ENCODE measurements around the gene DSG3.
"Not testable (repeated sequence)": the region's sequence is repeated elsewhere in the genome, so short reads cannot be mapped to it uniquely, and the experiment has no call there.

The DSG3 gene

DNA sequence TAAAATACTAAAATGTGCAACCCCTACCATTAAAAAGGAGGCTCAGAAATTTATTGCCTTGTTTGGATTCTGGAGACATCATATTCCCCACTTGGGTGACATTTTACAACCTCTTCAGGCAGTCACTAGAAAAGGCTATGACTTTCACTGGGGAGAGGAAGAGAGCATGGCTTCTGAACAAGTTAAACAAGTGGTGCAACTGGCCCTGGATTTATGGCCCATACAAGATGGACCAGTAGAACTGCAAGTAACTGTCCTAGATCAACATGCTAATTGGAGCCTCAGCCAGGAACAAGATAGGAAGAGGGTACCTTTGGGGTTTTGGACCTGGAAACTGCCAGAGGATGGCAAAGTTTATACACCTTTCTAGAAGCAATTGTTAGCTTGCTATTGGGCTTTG is 46.4 kb downstream of the DSG3 start:
- no peak for ATAC-seq

DNA sequence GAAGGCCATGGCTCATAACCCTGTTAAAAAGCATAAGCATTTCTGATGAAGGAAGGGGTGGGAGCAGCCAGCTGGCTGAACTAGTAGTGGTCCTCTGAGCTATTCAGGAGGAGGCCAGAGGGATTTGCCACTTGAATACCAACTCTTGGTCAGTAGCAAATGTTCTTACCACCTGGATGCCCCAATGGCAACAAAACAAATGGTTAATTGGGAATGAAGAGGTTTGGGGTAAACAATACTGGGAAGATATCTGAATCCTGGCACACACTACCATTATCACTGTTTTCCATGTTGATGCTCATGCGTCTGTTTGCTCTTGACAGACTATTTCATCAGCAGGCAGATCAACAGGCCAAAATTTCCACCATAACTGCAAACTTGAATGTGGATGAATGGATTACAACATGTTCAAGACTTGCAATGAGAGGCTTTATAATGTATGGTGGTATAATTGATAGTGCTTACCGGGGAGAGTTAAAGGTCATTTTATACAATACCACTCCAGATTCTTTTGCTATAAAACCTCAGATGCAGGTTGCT is 47.2 kb downstream of the DSG3 start:
- ATAC-seq = not testable (repeated sequence)

DNA sequence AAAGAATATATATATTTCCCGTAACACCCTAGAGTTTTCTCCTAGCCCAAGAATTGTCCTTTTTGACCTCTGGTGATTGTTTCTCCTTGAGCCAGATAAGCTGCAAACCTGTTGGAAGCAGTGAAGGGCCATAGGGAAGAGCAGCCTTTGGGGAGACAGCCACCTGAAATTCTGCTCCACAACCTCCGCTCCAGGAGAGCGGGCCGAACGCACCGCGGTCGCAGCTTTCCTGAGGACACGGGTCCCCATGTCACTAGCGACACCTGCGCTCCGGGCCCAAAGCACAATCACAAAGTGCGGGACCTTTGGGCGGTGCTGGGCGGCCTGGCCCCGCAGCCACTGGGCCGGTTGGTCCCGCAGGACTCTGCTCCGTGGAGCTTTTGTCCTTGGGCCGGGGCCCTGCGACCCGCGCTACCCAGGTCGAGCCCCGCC is 49.9 kb downstream of the DSG3 start:
- no peak for ATAC-seq

GRCh38 chr18:31497836-31498573 is 50.5 kb downstream of the DSG3 start, which contains the start of gene DSG2:
TSS of gene DSG2 (plus strand) at chr18:31498177. CDS start at chr18:31498252, 75 bp downstream.
- ATAC-seq = peak in 1 of 2 donors; percentile 21

GRCh38 chr18:31498574-31499524 is 51.3 kb downstream of the DSG3 start:
- ATAC-seq = no peak

DNA sequence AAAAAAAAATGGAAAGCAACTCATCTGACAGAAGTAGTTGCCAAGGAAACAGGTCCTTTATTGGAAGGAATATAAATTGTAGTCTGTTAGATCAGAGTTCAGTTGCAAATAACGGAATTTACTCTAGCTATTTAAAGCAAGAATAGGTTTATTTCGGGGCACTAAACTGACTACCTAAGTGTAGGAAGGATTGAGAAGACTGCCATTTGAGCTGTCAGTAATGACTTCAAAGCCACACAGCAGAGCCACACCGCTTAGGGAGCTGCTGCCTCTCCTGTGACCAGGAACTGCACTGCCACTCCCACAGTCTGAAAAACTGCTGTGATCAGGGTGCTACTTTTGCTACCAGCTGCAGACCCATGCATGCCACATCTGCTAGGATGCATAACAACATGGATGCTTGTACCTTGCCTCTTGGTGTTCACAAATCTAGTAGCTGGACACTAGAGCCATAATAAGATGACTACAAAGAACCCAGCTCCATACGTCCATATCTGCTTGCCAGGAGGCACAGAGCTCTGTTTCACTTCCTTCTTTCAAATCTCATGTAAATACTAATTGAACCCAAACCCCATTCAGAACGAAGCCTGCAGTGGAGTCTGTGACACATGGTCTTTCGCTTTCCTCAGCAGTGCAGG is 52.6 kb downstream of the DSG3 start:
- ATAC-seq = no peak

DNA sequence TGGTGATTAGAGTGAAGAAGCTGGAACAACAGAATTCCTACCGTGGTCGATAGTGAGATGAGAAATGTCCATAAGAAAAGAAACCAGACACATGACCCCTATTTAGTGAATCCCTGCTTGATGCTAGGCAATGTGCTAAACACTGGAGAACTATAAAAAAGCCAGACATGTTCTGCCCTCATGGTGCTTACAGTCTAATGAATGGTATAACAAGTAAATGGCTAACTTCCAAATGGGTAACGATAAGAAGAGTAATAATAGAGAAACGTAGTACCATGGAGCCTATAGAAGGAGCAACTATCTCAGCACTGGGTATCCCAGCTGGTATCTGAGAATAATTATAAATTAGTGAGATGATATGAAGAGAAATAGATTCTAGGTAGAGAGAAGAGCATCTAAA is 55.5 kb downstream of the DSG3 start:
- ATAC-seq = no peak

GRCh38 chr18:31504455-31505147 is 57.1 kb downstream of the DSG3 start:
- no peak for ATAC-seq

DNA sequence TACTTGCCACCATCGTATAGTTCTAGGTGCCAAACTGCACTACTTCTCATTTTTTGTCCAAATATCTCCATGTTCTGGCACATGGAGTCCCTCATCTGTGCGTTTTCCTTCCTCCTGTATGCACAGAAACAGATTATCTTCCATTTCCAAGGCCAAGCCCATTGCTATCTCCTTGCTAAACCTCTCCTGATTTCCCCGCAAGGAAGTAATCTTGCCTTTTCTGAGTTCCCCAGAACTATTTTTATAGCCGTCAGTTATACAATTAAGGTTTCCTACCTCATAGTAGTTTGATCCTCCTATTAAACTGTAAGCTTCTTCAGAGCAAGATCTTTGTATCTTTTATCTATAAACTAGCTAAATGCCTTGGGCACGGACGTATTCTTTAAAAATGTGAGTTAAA is 57.6 kb downstream of the DSG3 start:
- ATAC-seq = no peak

DNA sequence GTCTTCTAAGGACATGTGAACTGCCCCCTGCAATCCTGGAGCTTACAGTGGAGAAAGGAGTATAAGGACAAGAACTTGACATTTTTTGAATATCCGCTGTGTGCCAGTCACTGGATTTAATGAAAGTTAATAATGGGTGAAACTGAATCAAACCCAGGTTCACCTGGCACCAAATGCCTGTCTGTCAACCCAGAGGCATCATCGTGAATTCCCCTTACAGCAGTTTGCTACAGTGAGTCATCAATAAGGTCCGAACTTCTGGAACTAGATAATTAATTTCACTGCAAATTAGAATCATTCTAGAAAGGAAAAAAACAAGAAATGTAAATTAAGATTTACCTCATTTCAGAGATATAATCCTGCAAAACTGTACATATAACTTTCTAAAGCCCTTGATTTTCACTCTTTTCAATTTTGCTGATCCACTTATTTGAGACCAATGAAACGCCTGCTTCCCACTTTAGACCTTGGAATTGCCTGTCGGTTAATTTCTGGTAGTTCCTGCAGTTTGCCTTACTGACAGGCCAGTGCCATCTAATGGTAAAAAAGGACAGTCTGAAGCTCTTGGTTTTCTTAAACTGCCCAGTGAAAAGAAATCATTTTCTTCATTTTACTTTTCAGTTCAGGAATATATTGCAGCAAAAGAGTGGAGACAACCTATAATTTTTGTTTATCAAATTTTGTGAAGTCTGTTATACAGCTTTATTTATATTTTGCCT is 58.6 kb downstream of the DSG3 start:
- ATAC-seq = no peak

DNA sequence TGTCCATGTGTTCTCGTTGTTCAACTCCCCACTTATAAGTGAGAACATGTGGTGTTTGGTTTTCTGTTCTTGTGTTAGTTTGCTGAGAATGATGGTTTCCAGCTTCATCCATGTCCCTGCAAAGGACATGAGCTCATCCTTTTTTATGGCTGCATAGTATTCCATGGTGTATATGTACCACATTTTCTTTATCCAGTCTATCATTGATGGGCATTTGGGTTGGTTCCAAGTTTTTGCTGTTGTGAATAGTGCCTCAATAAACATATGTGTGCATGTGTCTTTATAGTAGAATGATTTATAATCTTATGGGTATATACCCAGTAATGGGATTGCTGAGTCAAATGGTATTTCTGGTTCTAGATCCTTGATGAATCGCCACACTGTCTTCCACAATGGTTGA is 59.6 kb downstream of the DSG3 start:
- not testable (repeated sequence) for ATAC-seq

DNA sequence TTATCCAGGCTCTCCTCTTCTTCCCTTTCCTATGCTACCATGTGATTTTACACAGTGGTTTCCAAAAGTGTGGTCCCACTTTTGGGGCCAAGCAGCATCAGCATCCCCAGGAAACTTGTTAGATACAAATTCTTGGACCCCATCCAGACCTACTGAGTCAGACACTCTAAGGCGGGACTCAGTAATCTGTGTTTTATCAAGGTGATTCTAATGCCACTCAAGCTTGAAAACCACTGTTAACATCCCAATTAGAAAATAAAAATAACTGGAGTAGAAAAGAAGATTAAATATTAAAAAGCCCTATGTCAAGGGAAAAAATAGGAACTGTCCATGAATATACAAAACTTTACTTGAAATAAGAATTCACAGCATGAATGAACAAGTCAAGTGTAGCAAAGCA is 61.2 kb downstream of the DSG3 start:
- no peak for ATAC-seq

DNA sequence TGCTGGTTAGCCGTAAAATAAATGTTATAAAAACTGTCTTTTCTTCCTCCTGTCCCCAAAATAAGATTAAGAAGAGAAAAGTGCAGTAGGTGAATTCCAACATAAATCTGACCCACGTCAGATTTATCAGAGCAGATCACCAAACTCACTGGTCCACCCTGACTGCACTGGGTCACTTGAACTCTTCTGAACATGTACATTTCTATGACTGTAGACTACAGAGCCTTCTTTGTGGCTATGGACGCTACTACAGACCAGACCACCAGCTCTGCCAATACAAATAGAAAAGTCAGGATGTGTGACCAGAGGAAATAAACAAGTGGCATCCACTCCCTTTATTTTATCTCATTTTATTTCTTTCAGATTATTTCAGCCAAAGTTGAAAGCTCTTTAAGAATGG is 62.0 kb downstream of the DSG3 start:
- ATAC-seq = no peak

DNA sequence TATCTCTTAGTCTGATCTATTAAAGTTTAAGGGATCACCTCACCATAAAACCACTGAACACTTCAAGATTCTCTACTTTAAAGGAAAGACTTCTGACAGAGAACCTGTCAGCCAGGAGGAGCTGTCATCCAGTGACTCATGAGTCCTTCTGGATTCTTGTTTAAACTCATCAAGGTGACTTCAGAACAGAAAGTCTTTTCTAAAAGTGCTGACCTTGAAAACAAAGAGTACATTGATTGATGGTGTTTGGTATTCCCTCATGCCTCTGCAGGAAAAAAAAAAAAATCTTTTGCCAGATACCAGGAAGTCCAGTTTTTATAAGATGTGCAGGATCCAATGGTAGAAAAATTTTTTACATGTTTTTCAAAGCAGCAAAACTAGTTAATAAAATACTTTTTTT is 62.8 kb downstream of the DSG3 start:
- ATAC-seq = no peak

GRCh38 chr18:31511098-31511497 is 63.6 kb downstream of the DSG3 start:
- no peak for ATAC-seq

- ATAC-seq = no peak
Measured at GRCh38 chr18:31512203-31512764, 64.7 kb downstream of the DSG3 start.

DNA sequence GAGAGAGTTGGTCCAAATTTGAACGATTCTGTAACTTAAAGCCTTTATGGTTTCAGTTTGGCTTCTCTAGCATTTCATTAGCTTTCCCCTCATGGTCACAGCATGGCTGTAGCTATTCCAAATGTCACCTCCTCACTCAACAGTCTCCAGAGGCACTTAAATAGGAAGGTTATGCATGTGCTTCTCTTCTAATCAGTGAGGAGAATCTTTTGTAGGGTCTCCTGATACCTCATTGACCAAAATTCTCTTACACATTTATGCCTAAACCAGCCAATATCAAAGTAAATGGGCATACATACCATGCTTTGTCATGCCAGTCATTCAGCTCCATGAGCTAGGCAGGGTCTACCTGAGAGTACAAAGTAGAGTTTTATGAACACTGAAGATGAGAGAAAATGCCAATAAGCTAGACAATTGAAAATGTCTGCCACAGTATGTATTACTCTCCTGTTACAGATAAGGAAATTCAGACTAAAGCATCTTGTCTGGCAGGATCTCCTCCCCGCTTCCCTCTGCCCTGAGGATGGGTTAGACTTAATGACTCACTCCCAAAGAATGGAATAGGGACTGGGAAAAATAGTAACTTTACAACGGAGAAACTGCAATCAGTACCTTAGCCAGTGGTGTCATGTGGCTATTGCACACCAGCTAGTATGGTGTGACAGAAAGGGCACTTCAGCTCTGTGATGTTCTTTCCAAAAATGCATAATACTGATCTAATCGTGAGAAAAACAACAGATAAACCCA is 65.8 kb downstream of the DSG3 start:
- no peak for ATAC-seq

DNA sequence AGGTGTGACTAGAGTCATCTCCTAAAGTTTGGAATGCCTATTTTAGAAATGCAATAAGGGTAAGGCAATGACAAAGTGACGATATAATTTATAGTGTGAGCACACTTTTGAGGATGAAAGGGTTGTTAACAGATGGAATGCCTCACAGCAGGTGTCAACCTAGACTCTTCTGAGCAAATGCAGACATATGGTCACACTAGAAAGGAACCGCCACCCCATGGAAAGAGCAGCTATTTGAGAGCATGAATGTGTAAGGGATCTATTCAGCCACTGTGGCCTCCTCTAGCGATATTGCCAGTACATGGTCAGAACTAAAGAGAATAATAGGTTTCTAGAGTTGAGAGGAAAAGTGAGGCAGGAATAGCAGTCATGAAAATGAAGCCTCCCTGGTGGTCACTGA is 68.9 kb downstream of the DSG3 start:
- ATAC-seq = no peak

- no peak for ATAC-seq
Measured at GRCh38 chr18:31526374-31526773, 78.8 kb downstream of the DSG3 start.

All from activated CD4-positive, CD25-positive, alpha-beta regulatory T cell treated with anti-CD3 and anti-CD28 coated beads, Interleukin-2, amount 50 U/mL, for 24 hours (primary cell).